HG02642 (cell line): ENCODE data around the gene OMP.

Experiments
- ATAC-seq: cut with Tn5 transposase; IDR thresholded peaks from one replicate; pipeline ENCODE4 v1.9.1; 2021; ENCODE audit warnings: mild to moderate bottlenecking; ENCODE audit not compliant: unreplicated experiment, poor library complexity

Gene OMP

GRCh38 chr11:77149716-77150392, 47.2 kb downstream of the OMP start:
- ATAC-seq, result no peak

GRCh38 chr11:77150836-77151235, 48.2 kb downstream of the OMP start:
- no peak for ATAC-seq

GRCh38 chr11:77151804-77152509, 49.3 kb downstream of the OMP start:
- no peak for ATAC-seq

GRCh38 chr11:77152846-77153245, 50.2 kb downstream of the OMP start:
- no peak for ATAC-seq
